ENCODE data around the gene CLSTN3. TPM values are rescaled to one million over a fixed set of nuclear protein-coding genes. Genes with fewer than 3 reads are reported as not detected.

The CLSTN3 gene
- total and polyA plus RNA-seq, 2 donors (not counting 1 experiment from before 2014, with no cell fraction given), result 31.7 to 36.5 TPM

- intact Hi-C loops (cut with micrococcal nuclease), result no loop called here
- no peaks in the 10 kb centered on the region for H3K4me1 ChIP-seq (ENCODE audit: control insufficient read depth in 2 of 2, insufficient read depth in 2 of 2, low read length in 2 of 2)
- ChIA-PET CTCF (interaction anchor here (0.6 to 1.1 kb wide), 2 partner anchors 8 to 9 kb away, joined by 3 read pairs; no protein-coding TSS in a partner anchor), POLR2A (no interaction called here)
- peaks cover 0 to 15% of the 10 kb centered on the region in 2 experiments for H3K36me3 ChIP-seq (replicated peaks in 1 of 2; ENCODE audit: control extremely low read depth in 1 of 2, control insufficient read depth in 1 of 2, extremely low read depth in 1 of 2, insufficient read depth in 2 of 2, low read length in 1 of 2)
- no peak overlapping the region for H3K27ac Mint-ChIP-seq
- no peak overlapping the region for H2AFZ ChIP-seq (ENCODE audit: insufficient read depth, low read depth, low read length, poor library complexity, severe bottlenecking)
- no peak overlapping the region for H3K4me2 ChIP-seq (replicated peaks; ENCODE audit: low read depth, low read length, poor library complexity, severe bottlenecking)
- 95% methylated on average over 10 of the region's 12 CpGs for WGBS (ENCODE audit: insufficient coverage)
- H3K79me2 ChIP-seq (ENCODE audit: control insufficient read depth, insufficient read depth, low read length), result no peaks in the 10 kb centered on the region
- no peaks in the 10 kb centered on the region for H3K27me3 Mint-ChIP-seq
- no peak overlapping the region for H3K27ac ChIP-seq (ENCODE audit: low read length in 2 of 2)
- H3K9me3 Mint-ChIP-seq (ENCODE audit: insufficient read depth), result no peaks in the 10 kb centered on the region
- H3K4me3 ChIP-seq (ENCODE audit: control extremely low read depth in 1 of 5, extremely low read depth in 1 of 5, insufficient read depth in 1 of 5, low read depth in 2 of 5, low read length in 4 of 5), result no peak overlapping the region
- H3K4me1 Mint-ChIP-seq, result no peaks in the 10 kb centered on the region
- H3K27me3 ChIP-seq (replicated peaks in 1 of 4; ENCODE audit: control extremely low read depth in 1 of 4, control insufficient read depth in 3 of 4, insufficient read depth in 4 of 4, low read length in 3 of 4), result no peaks in the 10 kb centered on the region
- no peaks in the 10 kb centered on the region for H3K9me3 ChIP-seq (ENCODE audit: control extremely low read depth in 1 of 3, control insufficient read depth in 2 of 3, insufficient read depth in 1 of 3, low read length in 2 of 3)
- H3K9ac ChIP-seq (ENCODE audit: low read length), result no peak overlapping the region
- DNase-seq (no peak), ATAC-seq (ENCODE audit: low read depth) (no peak)
- TF ChIP-seq EZH2 (IDR thresholded peaks at IDR 0.05; ENCODE audit: borderline replicate concordance, insufficient read depth, low read depth, low read length, poor library complexity, severe bottlenecking), result no peak
- TF ChIP-seq, protein P1, sequence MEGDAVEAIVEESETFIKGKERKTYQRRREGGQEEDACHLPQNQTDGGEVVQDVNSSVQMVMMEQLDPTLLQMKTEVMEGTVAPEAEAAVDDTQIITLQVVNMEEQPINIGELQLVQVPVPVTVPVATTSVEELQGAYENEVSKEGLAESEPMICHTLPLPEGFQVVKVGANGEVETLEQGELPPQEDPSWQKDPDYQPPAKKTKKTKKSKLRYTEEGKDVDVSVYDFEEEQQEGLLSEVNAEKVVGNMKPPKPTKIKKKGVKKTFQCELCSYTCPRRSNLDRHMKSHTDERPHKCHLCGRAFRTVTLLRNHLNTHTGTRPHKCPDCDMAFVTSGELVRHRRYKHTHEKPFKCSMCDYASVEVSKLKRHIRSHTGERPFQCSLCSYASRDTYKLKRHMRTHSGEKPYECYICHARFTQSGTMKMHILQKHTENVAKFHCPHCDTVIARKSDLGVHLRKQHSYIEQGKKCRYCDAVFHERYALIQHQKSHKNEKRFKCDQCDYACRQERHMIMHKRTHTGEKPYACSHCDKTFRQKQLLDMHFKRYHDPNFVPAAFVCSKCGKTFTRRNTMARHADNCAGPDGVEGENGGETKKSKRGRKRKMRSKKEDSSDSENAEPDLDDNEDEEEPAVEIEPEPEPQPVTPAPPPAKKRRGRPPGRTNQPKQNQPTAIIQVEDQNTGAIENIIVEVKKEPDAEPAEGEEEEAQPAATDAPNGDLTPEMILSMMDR (IDR thresholded peaks at IDR 0.05), result no peak
- no peak overlapping the region for H3K4me3 Mint-ChIP-seq
- H4K20me1 ChIP-seq (ENCODE audit: control insufficient read depth, insufficient read depth, low read length, poor library complexity, severe bottlenecking), result no peaks in the 10 kb centered on the region
These were observed 24.8 kb downstream of the CLSTN3 start for GRCh38 chr12:7154901-7155470.

DNA sequence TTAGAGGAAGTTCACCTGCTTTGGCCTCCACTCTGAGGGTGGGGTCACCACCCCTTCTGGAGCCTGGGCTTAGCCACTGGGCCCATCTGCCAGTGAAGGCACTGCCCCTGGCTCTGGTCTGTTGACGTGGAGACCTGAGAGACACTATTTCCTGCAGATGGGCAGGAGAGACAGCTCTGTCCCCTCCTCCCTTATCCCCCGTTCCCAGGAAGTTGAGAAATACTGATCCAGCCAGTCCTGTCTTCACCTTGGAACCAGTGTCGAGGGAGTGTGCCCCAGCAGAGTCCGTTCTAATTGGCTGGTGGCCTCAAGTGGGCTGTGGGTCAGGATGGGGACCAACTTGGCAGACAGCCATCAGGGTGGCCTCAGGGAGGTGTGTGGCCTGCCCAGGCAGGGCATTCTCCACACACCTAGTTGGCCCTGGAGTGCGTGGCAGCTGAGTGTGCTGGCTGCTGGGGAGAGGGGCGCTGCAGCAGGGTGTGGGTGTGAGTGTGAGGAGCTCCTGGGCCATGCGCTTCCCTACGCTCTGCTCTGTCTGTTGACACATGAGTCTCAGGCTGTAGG is 25.4 kb downstream of the CLSTN3 start:
- Histone ChIP-seq H3K27ac (ENCODE audit: low read length in 2 of 2) (no peak overlapping the region), H3K79me2 (ENCODE audit: control insufficient read depth, insufficient read depth, low read length) (no peaks in the 10 kb centered on the region), H3K9ac (ENCODE audit: low read length) (no peak overlapping the region), H3K36me3 (replicated peaks in 1 of 2; ENCODE audit: control extremely low read depth in 1 of 2, control insufficient read depth in 1 of 2, extremely low read depth in 1 of 2, insufficient read depth in 2 of 2, low read length in 1 of 2) (peaks cover 0 to 10% of the 10 kb centered on the region in 2 experiments), H3K27me3 (replicated peaks in 1 of 4; ENCODE audit: control extremely low read depth in 1 of 4, control insufficient read depth in 3 of 4, insufficient read depth in 4 of 4, low read length in 3 of 4) (no peaks in the 10 kb centered on the region), H3K9me3 (ENCODE audit: control extremely low read depth in 1 of 3, control insufficient read depth in 2 of 3, insufficient read depth in 1 of 3, low read length in 2 of 3) (no peaks in the 10 kb centered on the region), H3K4me1 (ENCODE audit: control insufficient read depth in 2 of 2, insufficient read depth in 2 of 2, low read length in 2 of 2) (no peaks in the 10 kb centered on the region), H3K4me2 (replicated peaks; ENCODE audit: low read depth, low read length, poor library complexity, severe bottlenecking) (no peak overlapping the region), H3K4me3 (ENCODE audit: control extremely low read depth in 1 of 5, extremely low read depth in 1 of 5, insufficient read depth in 1 of 5, low read depth in 2 of 5, low read length in 4 of 5) (no peak overlapping the region), H4K20me1 (ENCODE audit: control insufficient read depth, insufficient read depth, low read length, poor library complexity, severe bottlenecking) (no peaks in the 10 kb centered on the region), H2AFZ (ENCODE audit: insufficient read depth, low read depth, low read length, poor library complexity, severe bottlenecking) (no peak overlapping the region)
- DNase-seq, result no peak
- no peak overlapping the region for H3K4me3 Mint-ChIP-seq
- ChIA-PET CTCF (interaction anchor here (1.1 kb wide), 1 partner anchor 10 kb away, joined by 3 read pairs; no protein-coding TSS in a partner anchor), POLR2A (no interaction called here)
- no peak for ATAC-seq (ENCODE audit: low read depth)
- intact Hi-C loops (cut with micrococcal nuclease), result no loop called here
- no peak for TF ChIP-seq EZH2 (IDR thresholded peaks at IDR 0.05; ENCODE audit: borderline replicate concordance, insufficient read depth, low read depth, low read length, poor library complexity, severe bottlenecking)
- TF ChIP-seq, protein P1 (IDR thresholded peaks at IDR 0.05), result no peak
- no peak overlapping the region for H3K27ac Mint-ChIP-seq
- H3K27me3 Mint-ChIP-seq, result no peaks in the 10 kb centered on the region
- H3K9me3 Mint-ChIP-seq (ENCODE audit: insufficient read depth), result no peaks in the 10 kb centered on the region
- 99% methylated on average over 7 of the region's 8 CpGs for WGBS (ENCODE audit: insufficient coverage)
- no peaks in the 10 kb centered on the region for H3K4me1 Mint-ChIP-seq
